ENCODE results near the gene HDAC4. TPM values are rescaled to one million over a fixed set of nuclear protein-coding genes. Genes with fewer than 3 reads are reported as not detected.

HDAC4 gene
- total and polyA plus RNA-seq, 2 of the 8 experiments (the other 6 are each of a cell fraction or from before 2014, with no cell fraction given), result 15.4 to 31.5 TPM

- Histone ChIP-seq H3K23me2 (ENCODE audit: low read depth, low read length) (no peaks in the 10 kb centered on the region), H3K56ac (replicated peaks; ENCODE audit: insufficient read length, low read depth, low read length) (no peak overlapping the region), H3K4me1 (replicated peaks in 1 of 4; ENCODE audit: control insufficient read depth in 3 of 4, insufficient read depth in 4 of 4, low read length in 3 of 4) (no peaks in the 10 kb centered on the region), H2AFZ (ENCODE audit: low read length) (no peak overlapping the region), H3K14ac (ENCODE audit: insufficient read length) (no peak overlapping the region), H3K18ac (ENCODE audit: extremely low read depth, low read length) (no peak overlapping the region), H2AK5ac (ENCODE audit: low read depth, low read length) (no peak overlapping the region), H3K36me3 (ENCODE audit: control insufficient read depth in 2 of 4, insufficient read depth in 4 of 4, low read length in 3 of 4) (peaks cover 0 to 20% (median 6%) of the 10 kb centered on the region in 4 experiments; a peak in 5 of 8 replicates), H3K4ac (replicated peaks; ENCODE audit: insufficient read length, low read depth, low read length) (no peak overlapping the region), H4K20me1 (replicated peaks in 1 of 2; ENCODE audit: control insufficient read depth in 1 of 2, insufficient read depth in 2 of 2, low read length in 2 of 2) (no peaks in the 10 kb centered on the region), H3K23ac (ENCODE audit: insufficient read length) (no peak overlapping the region), H2BK20ac (ENCODE audit: low read length) (no peak overlapping the region), H2BK5ac (ENCODE audit: low read depth, low read length) (no peak overlapping the region), H4K8ac (ENCODE audit: extremely low read depth, insufficient read depth, low read length) (no peak overlapping the region), H3K9me3 (ENCODE audit: insufficient read depth in 2 of 2, low read depth in 1 of 2, low read length in 1 of 2) (peaks cover 26 to 34% of the 10 kb centered on the region in 2 experiments), H2BK120ac (replicated peaks; ENCODE audit: low read depth, low read length) (no peak overlapping the region), H3K4me3 (ENCODE audit: extremely low read depth in 1 of 4, insufficient read depth in 2 of 4, low read depth in 3 of 4, low read length in 4 of 4) (no peak overlapping the region), H3K9ac (replicated peaks in 1 of 4; ENCODE audit: extremely low read depth in 1 of 4, low read depth in 3 of 4, low read length in 3 of 4) (no peak overlapping the region), H4K91ac (replicated peaks; ENCODE audit: insufficient read length, low read length) (no peak overlapping the region), H4K5ac (ENCODE audit: insufficient read length, low read depth, low read length) (no peak overlapping the region), H2BK12ac (ENCODE audit: low read depth, low read length) (no peak overlapping the region), H3K27me3 (replicated peaks in 1 of 4; ENCODE audit: control insufficient read depth in 3 of 4, extremely low read depth in 1 of 4, insufficient read depth in 3 of 4, low read length in 3 of 4) (no peaks in the 10 kb centered on the region), H3K79me2 (ENCODE audit: control insufficient read depth in 1 of 2, insufficient read depth in 2 of 2, low read length in 2 of 2) (no peaks in the 10 kb centered on the region), H3K79me1 (ENCODE audit: low read depth, low read length) (no peaks in the 10 kb centered on the region), H3K27ac (ENCODE audit: low read depth, low read length) (no peak overlapping the region), H3K4me2 (ENCODE audit: insufficient read depth in 1 of 2, low read depth in 2 of 2, low read length in 2 of 2) (no peak overlapping the region), H2BK15ac (ENCODE audit: low read length) (no peak overlapping the region)
- no peak for DNase-seq (ENCODE audit: low read depth in 1 of 2, low spot score in 2 of 2)
- CTCF ChIA-PET (ENCODE audit: partially characterized antibody), result no interaction called here
- POLR2A ChIA-PET (ENCODE audit: partially characterized antibody), result no interaction called here
- FAIRE-seq, result no peak
- WGBS, 2 experiments (ENCODE audit: extremely low coverage in 1 of 2, insufficient coverage in 1 of 2, insufficient read length in 1 of 2, insufficient replicate concordance in 2 of 2, low coverage in 1 of 2, low lambda C conversion rate in 2 of 2, missing lambda C conversion rate in 1 of 2), result 96% methylated on average over 11 of the region's 11 CpGs; no CpG with 5 or more reads in 1 of the 2 experiments
- TF ChIP-seq CBX8 (IDR thresholded peaks at IDR 0.05; ENCODE audit: borderline replicate concordance, low read depth, low read length) (no peak), CREB1 (IDR thresholded peaks at IDR 0.05) (no peak), SIX5 (IDR thresholded peaks at IDR 0.05; ENCODE audit: low read depth, low read length) (no peak), GTF2F1 (IDR thresholded peaks at IDR 0.05; ENCODE audit: borderline replicate concordance, low read depth, low read length) (no peak), ASH2L (IDR thresholded peaks at IDR 0.05; ENCODE audit: low read length) (no peak), ZNF274 (IDR thresholded peaks at IDR 0.05; ENCODE audit: borderline replicate concordance, extremely low read depth, low read length) (no peak), CEBPB (IDR thresholded peaks at IDR 0.05; ENCODE audit: low read depth, low read length) (no peak), PHF8 (conservative IDR thresholded peaks at IDR 0.05; ENCODE audit: low read depth, low read length) (no peak), JUND (IDR thresholded peaks at IDR 0.05; ENCODE audit: low read length) (no peak), SIN3A (conservative IDR thresholded peaks at IDR 0.05 in 1 of 2, IDR thresholded peaks at IDR 0.05 in 1 of 2; ENCODE audit: low read depth in 1 of 2, low read length in 2 of 2) (no peak), SAP30 (IDR thresholded peaks at IDR 0.05; ENCODE audit: insufficient read depth, insufficient replicate concordance, low read length) (no peak), EGR1 (IDR thresholded peaks at IDR 0.05; ENCODE audit: borderline replicate concordance, low read depth, low read length) (no peak), POLR2A (IDR thresholded peaks at IDR 0.05; ENCODE audit: control extremely low read depth in 1 of 2, low read depth in 2 of 2, low read length in 2 of 2) (no peak), KDM4A (IDR thresholded peaks at IDR 0.05; ENCODE audit: low read depth, low read length, severe bottlenecking) (no peak), MAFK (IDR thresholded peaks at IDR 0.05; ENCODE audit: low read depth, low read length) (no peak), YY1 (IDR thresholded peaks at IDR 0.05; ENCODE audit: low read depth, low read length) (no peak), TAF1 (IDR thresholded peaks at IDR 0.05; ENCODE audit: low read depth, low read length) (no peak)
Observed at GRCh38 chr2:239175181-239175580, 225.6 kb downstream of the HDAC4 start.

All from H1 (cell line).